HepG2 (cell line): ENCODE results near the gene PA2G4. TPM values are rescaled to one million over a fixed set of nuclear protein-coding genes. Genes with fewer than 3 reads are reported as not detected.

Experiments used
- CREM ChIP-seq, 2 experiments: sonication (generic) in 1 of 2; formaldehyde crosslinking in 1 of 2; IDR thresholded peaks; 2 replicates each; pipeline versions ENCODE4 v1.4.0 to v1.6.1; 2016 to 2020; ENCODE audit warnings: antibody characterized with exemption in 1 of 2, mild to moderate bottlenecking in 1 of 2, missing genetic modification reagents in 1 of 2
- EEA1 ChIP-seq: sonication (generic); formaldehyde crosslinking; IDR thresholded peaks from 2 replicates; pipeline ENCODE4 v1.5.1; 2020; ENCODE audit warnings: mild to moderate bottlenecking, missing genetic modification reagents, borderline replicate concordance
- GFI1 ChIP-seq: sonication (generic); formaldehyde crosslinking; IDR thresholded peaks from 2 replicates; pipeline ENCODE4 v1.5.0; 2020; ENCODE audit warnings: missing genetic modification reagents, mild to moderate bottlenecking, borderline replicate concordance
- GLMP ChIP-seq: sonication (generic); formaldehyde crosslinking; IDR thresholded peaks from 2 replicates; pipeline ENCODE4 v1.9.0; 2021; ENCODE audit warnings: missing genetic modification reagents, mild to moderate bottlenecking, borderline replicate concordance
- HDAC2 ChIP-seq: sonication (generic); formaldehyde crosslinking; IDR thresholded peaks from 2 replicates; pipeline ENCODE4 v1.4.0; 2020; ENCODE audit warnings: missing genetic modification reagents
- IRX3 ChIP-seq: sonication (generic); formaldehyde crosslinking; IDR thresholded peaks from 2 replicates; pipeline ENCODE4 v1.8.1; 2023; ENCODE audit warnings: mild to moderate bottlenecking, low read depth, missing genetic modification reagents, borderline replicate concordance
- KMT2A ChIP-seq: sonication (generic); formaldehyde crosslinking; IDR thresholded peaks from 2 replicates; pipeline ENCODE4 v1.4.0; 2020; ENCODE audit warnings: missing genetic modification reagents
- MTERF4 ChIP-seq: sonication (generic); formaldehyde crosslinking; IDR thresholded peaks from 2 replicates; pipeline ENCODE4 v1.8.0; 2023; ENCODE audit warnings: mild to moderate bottlenecking, missing genetic modification reagents
- MXI1 ChIP-seq: IDR thresholded peaks from 3 replicates; pipeline ENCODE4 v1.6.1; 2012; ENCODE audit warnings: low read depth, low read length, inconsistent platforms, borderline replicate concordance
- NCOA5 ChIP-seq: sonication (generic); formaldehyde crosslinking; IDR thresholded peaks from 2 replicates; pipeline ENCODE4 v1.4.0; 2020; ENCODE audit warnings: missing genetic modification reagents
- NFRKB ChIP-seq: fragments of 450-650 bp; IDR thresholded peaks from 2 replicates; pipeline ENCODE4 v1.6.1; 2017
- PCBP2 ChIP-seq: fragments of 200-400 bp; formaldehyde crosslinking; optimal IDR thresholded peaks from 2 replicates; pipeline ENCODE3; 2018; ENCODE audit warnings: low read length, low read depth; ENCODE audit not compliant: poor library complexity, severe bottlenecking
- RBAK ChIP-seq: sonication (generic); formaldehyde crosslinking; IDR thresholded peaks from 2 replicates; pipeline ENCODE4 v1.5.1; 2020; ENCODE audit warnings: mild to moderate bottlenecking, missing genetic modification reagents
- SMYD3 ChIP-seq: sonication (generic); formaldehyde crosslinking; IDR thresholded peaks from 2 replicates; pipeline ENCODE4 v1.8.1; 2023; ENCODE audit warnings: mild to moderate bottlenecking, missing genetic modification reagents
- SP2 ChIP-seq: sonication (generic); formaldehyde crosslinking; IDR thresholded peaks from 2 replicates; pipeline ENCODE4 v1.5.1; 2020; ENCODE audit warnings: mild to moderate bottlenecking, missing genetic modification reagents
- ZFY ChIP-seq: sonication (generic); formaldehyde crosslinking; IDR thresholded peaks from 2 replicates; pipeline ENCODE4 v1.4.0; 2020; ENCODE audit warnings: missing genetic modification reagents
- ZFYVE20 ChIP-seq: sonication (generic); formaldehyde crosslinking; IDR thresholded peaks from 2 replicates; pipeline ENCODE4 v1.8.0; 2023; ENCODE audit warnings: low read depth, mild to moderate bottlenecking, moderate library complexity, missing genetic modification reagents, borderline replicate concordance
- ZNF563 ChIP-seq: sonication (generic); formaldehyde crosslinking; IDR thresholded peaks from 2 replicates; pipeline ENCODE4 v1.8.0; 2022; ENCODE audit warnings: mild to moderate bottlenecking, moderate library complexity, missing genetic modification reagents
- ZNF570 ChIP-seq: sonication (generic); formaldehyde crosslinking; IDR thresholded peaks from 2 replicates; pipeline ENCODE4 v1.4.0; 2020; ENCODE audit warnings: mild to moderate bottlenecking, missing genetic modification reagents, borderline replicate concordance
- ZNF616 ChIP-seq: sonication (generic); formaldehyde crosslinking; IDR thresholded peaks from 2 replicates; pipeline ENCODE4 v1.5.0; 2020; ENCODE audit warnings: low read depth, mild to moderate bottlenecking, missing genetic modification reagents
- ZNF619 ChIP-seq: sonication (generic); formaldehyde crosslinking; IDR thresholded peaks from 2 replicates; pipeline ENCODE4 v1.4.0; 2020; ENCODE audit warnings: mild to moderate bottlenecking, missing genetic modification reagents
- ZNF746 ChIP-seq: sonication (generic); formaldehyde crosslinking; IDR thresholded peaks from 2 replicates; pipeline ENCODE4 v1.8.0; 2022; ENCODE audit warnings: mild to moderate bottlenecking, missing genetic modification reagents
- ZNF747 ChIP-seq: sonication (generic); formaldehyde crosslinking; IDR thresholded peaks from 2 replicates; pipeline ENCODE4 v1.8.1; 2023; ENCODE audit warnings: missing genetic modification reagents, mild to moderate bottlenecking, borderline replicate concordance
- ZNF816 ChIP-seq: sonication (generic); formaldehyde crosslinking; IDR thresholded peaks from 2 replicates; pipeline ENCODE4 v1.8.0; 2022; ENCODE audit warnings: missing genetic modification reagents, mild to moderate bottlenecking, borderline replicate concordance
- ZZZ3 ChIP-seq: sonication (generic); formaldehyde crosslinking; IDR thresholded peaks from 2 replicates; pipeline ENCODE4 v1.4.0; 2020; ENCODE audit warnings: missing genetic modification reagents, mild to moderate bottlenecking, borderline replicate concordance
- polyA plus RNA-seq, 8 experiments: library from polyadenylated mRNA; depleted of rRNA in 3 of 8; stranded (reverse) in 7 of 8; unstranded in 1 of 8; fragments of >200 nt; fragmentation: Illumina TruSeq in 4 of 8; extraction: Trizol in 4 of 8; gene quantifications; 2 replicates each; pipeline versions ENCODE4 v1.2.1 to v1.2.3, GENCODE V29; 2011 to 2016; ENCODE audit warnings: low read depth in 4 of 8, missing spikeins in 1 of 8, mixed read lengths in 1 of 8; ENCODE audit not compliant: insufficient read depth in 1 of 8
- total RNA-seq, 5 experiments: library from RNA; depleted of rRNA; stranded (reverse); fragments of >200 nt; fragmentation: Illumina TruSeq; extraction: Trizol; gene quantifications; 2 replicates each; pipeline ENCODE4 v1.2.3, GENCODE V29; 2016; ENCODE audit warnings: low read depth in 1 of 5

The PA2G4 gene
- total and polyA plus RNA-seq, 2 of the 13 experiments (the other 11 are each of a cell fraction or from before 2014, with no cell fraction given) = 147 to 240 TPM

GRCh38 chr12:56079723-56080555, 24.4 kb upstream of the PA2G4 start, which contains the start of gene ERBB3 (continued):
- TF ChIP-seq ZNF616 (CRISPR knock-in tag) = peak; percentile 35; the same call in 1 of the 2 replicates
- peak; percentile 48 for TF ChIP-seq SP2 (CRISPR knock-in tag)
- no peak for TF ChIP-seq NFRKB
- TF ChIP-seq ZNF816 (CRISPR knock-in tag) = peak; percentile 58; the same call in 1 of the 2 replicates
- TF ChIP-seq MTERF4 = no peak
- no peak for TF ChIP-seq NCOA5
- peak; percentile 83 for TF ChIP-seq IRX3 (CRISPR knock-in tag)
- peak; percentile 95 for TF ChIP-seq SMYD3 (CRISPR knock-in tag)
- TF ChIP-seq ZFYVE20 (CRISPR knock-in tag) = 0 out of 2 replicates have a peak, but pooled peaks have one; percentile 22
- TF ChIP-seq ZNF746 (CRISPR knock-in tag) = peak; percentile 98
- TF ChIP-seq HDAC2 (CRISPR knock-in tag) = peak; percentile 54; the same call in 1 of the 2 replicates
- no peak for TF ChIP-seq CREM (IDR thresholded peaks at IDR 0.05)
- no peak for TF ChIP-seq CREM (CRISPR knock-in tag; IDR thresholded peaks at IDR 0.05)
- no peak for TF ChIP-seq RBAK
- no peak for TF ChIP-seq GLMP (CRISPR knock-in tag)
- TF ChIP-seq ZNF563 (CRISPR knock-in tag) = 0 out of 2 replicates have a peak, but pooled peaks have one; percentile 3
- TF ChIP-seq ZZZ3 (CRISPR knock-in tag) = no peak; the same call in 1 of the 2 replicates
- TF ChIP-seq ZNF747 (CRISPR knock-in tag) = peak; percentile 85
- TF ChIP-seq ZFY (CRISPR knock-in tag) = peak; percentile 33
- TF ChIP-seq KMT2A = no peak
- no peak; the same call in 2 of the 3 replicates for TF ChIP-seq MXI1
- TF ChIP-seq EEA1 = no peak
- no peak for TF ChIP-seq ZNF570
- no peak for TF ChIP-seq GFI1 (CRISPR knock-in tag)
- TF ChIP-seq ZNF619 (CRISPR knock-in tag) = 0 out of 2 replicates have a peak, but pooled peaks have one; percentile 26
- TF ChIP-seq PCBP2 = no peak
